Right lobe of liver (tissue), 4 donors: ENCODE data around the gene ROCK2.

Experiments used
- CTCF ChIP-seq, 4 donors: fragments of 200-600 bp in 3 of 4; fragments of 450-650 bp in 1 of 4; IDR thresholded peaks; one replicate each; pipeline versions ENCODE4 v1.5.1 to v1.8.0; 2016 to 2022; ENCODE audit warnings: antibody characterized with exemption in 4 of 4, mild to moderate bottlenecking in 2 of 4
- POLR2A ChIP-seq: fragments of 450-650 bp; IDR thresholded peaks from one replicate; pipeline ENCODE4 v1.6.1; 2017; ENCODE audit warnings: antibody characterized with exemption, mild to moderate bottlenecking
- donor health status: DM: no; HTN: no; CAD: no.
- donor health status: DM: no; HTN: no; CAD: no.
- donor health status: DM: no; HTN: yes; CAD: no.

- TF ChIP-seq CTCF (IDR thresholded peaks at IDR 0.05): no peak
- TF ChIP-seq POLR2A: no peak
These were observed 8.5 kb upstream of the ROCK2 start for GRCh38 chr2:11352781-11353537.
